MM.1S (cell line): ENCODE data around the gene AKAP9.
"Not testable (repeated sequence)": the region's sequence is repeated elsewhere in the genome, so short reads cannot be mapped to it uniquely, and the experiment has no call there.

Experiments used
- DNase-seq: peaks from one replicate; pipeline ENCODE4 v3.0.0-alpha.2; 2015
- H2AFZ ChIP-seq: fragments of 300-600 bp; sonication (generic); 2 replicates; pipeline ENCODE4 v1.6.0; 2016; ENCODE audit warnings: antibody characterized with exemption, low read length
- H3F3A ChIP-seq: fragments of 300-600 bp; sonication (generic); 2 replicates; pipeline ENCODE4 v1.6.1; 2016; ENCODE audit warnings: mild to moderate bottlenecking, antibody characterized with exemption, low read length, moderate library complexity, mixed read lengths; ENCODE audit not compliant: insufficient read depth
- H3K27ac ChIP-seq: fragments of 300-600 bp; sonication (generic); 2 replicates; pipeline ENCODE4 v1.5.1; 2016; ENCODE audit warnings: mild to moderate bottlenecking, low read length
- H3K27me3 ChIP-seq: fragments of 300-600 bp; sonication (generic); replicated peaks from 2 replicates; pipeline ENCODE4 v1.6.0; 2016; ENCODE audit warnings: low read length; ENCODE audit not compliant: insufficient read depth
- H3K36me3 ChIP-seq: fragments of 300-600 bp; sonication (generic); replicated peaks from 2 replicates; pipeline ENCODE4 v1.6.1; 2016; ENCODE audit warnings: mild to moderate bottlenecking, low read length, mixed read lengths; ENCODE audit not compliant: insufficient read depth
- H3K4me1 ChIP-seq: fragments of 300-600 bp; sonication (generic); 2 replicates; pipeline ENCODE4 v1.6.1; 2016; ENCODE audit warnings: low read length, mixed read lengths
- H3K4me2 ChIP-seq: fragments of 300-600 bp; sonication (generic); 2 replicates; pipeline ENCODE4 v1.6.0; 2016; ENCODE audit warnings: low read depth, low read length
- H3K4me3 ChIP-seq: fragments of 300-600 bp; sonication (generic); 2 replicates; pipeline ENCODE4 v1.5.1; 2016; ENCODE audit warnings: low read length, mixed read lengths
- H3K79me2 ChIP-seq: fragments of 300-600 bp; sonication (generic); 2 replicates; pipeline ENCODE4 v1.6.1; 2016; ENCODE audit warnings: mixed run types, low read length, mixed read lengths
- H3K9ac ChIP-seq: fragments of 300-600 bp; sonication (generic); 2 replicates; pipeline ENCODE4 v1.6.1; 2016; ENCODE audit warnings: low read length, mixed read lengths
- H3K9me2 ChIP-seq: fragments of 300-600 bp; sonication (generic); replicated peaks from 2 replicates; pipeline ENCODE4 v1.6.1; 2016; ENCODE audit warnings: mild to moderate bottlenecking, low read length, mixed read lengths; ENCODE audit not compliant: insufficient read depth
- H3K9me3 ChIP-seq: fragments of 300-600 bp; sonication (generic); replicated peaks from 2 replicates; pipeline ENCODE4 v1.6.1; 2016; ENCODE audit warnings: mild to moderate bottlenecking, low read length, mixed read lengths; ENCODE audit not compliant: insufficient read depth
- H4K20me1 ChIP-seq: fragments of 300-600 bp; sonication (generic); 2 replicates; pipeline ENCODE4 v1.6.1; 2016; ENCODE audit warnings: mild to moderate bottlenecking, low read length, moderate library complexity, mixed read lengths; ENCODE audit not compliant: insufficient read depth
- EZH2 ChIP-seq: fragments of 300-600 bp; sonication (generic); optimal IDR thresholded peaks from 2 replicates; pipeline ENCODE3; 2017; ENCODE audit warnings: low read depth, mild to moderate bottlenecking, antibody characterized with exemption, low read length, mixed read lengths
- EZH2phosphoT487 ChIP-seq: fragments of 300-600 bp; sonication (generic); IDR thresholded peaks from 2 replicates; pipeline ENCODE4 v1.6.1; 2018; ENCODE audit warnings: antibody characterized with exemption, low read length
- TF ChIP-seq, protein P1 (sequence below): fragments of 300-600 bp; sonication (generic); IDR thresholded peaks from 2 replicates; pipeline ENCODE4 v1.5.1; 2016; ENCODE audit warnings: antibody characterized with exemption, low read length, mixed read lengths

AKAP9 gene

DNA sequence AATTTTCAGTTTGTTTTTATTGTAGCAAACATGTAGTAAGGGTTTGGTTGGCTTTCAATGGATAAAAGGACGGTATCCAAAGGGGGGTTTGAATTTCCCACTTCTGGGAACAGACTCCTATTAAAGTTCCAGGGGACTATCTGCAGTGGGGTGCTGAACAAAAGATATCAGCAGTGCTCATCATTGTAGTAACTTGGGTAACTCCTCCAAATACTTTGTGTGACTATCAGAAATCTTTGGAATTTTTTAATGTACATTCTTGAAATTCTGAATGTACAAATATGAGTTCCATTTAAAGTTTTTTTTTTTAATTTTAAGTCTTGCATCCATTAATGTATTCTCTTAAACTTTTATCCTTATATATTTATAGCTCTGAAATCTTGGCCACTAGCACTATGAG, 151.5 kb downstream of the AKAP9 start:
- TF ChIP-seq, protein P1, sequence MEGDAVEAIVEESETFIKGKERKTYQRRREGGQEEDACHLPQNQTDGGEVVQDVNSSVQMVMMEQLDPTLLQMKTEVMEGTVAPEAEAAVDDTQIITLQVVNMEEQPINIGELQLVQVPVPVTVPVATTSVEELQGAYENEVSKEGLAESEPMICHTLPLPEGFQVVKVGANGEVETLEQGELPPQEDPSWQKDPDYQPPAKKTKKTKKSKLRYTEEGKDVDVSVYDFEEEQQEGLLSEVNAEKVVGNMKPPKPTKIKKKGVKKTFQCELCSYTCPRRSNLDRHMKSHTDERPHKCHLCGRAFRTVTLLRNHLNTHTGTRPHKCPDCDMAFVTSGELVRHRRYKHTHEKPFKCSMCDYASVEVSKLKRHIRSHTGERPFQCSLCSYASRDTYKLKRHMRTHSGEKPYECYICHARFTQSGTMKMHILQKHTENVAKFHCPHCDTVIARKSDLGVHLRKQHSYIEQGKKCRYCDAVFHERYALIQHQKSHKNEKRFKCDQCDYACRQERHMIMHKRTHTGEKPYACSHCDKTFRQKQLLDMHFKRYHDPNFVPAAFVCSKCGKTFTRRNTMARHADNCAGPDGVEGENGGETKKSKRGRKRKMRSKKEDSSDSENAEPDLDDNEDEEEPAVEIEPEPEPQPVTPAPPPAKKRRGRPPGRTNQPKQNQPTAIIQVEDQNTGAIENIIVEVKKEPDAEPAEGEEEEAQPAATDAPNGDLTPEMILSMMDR = no peak
- H3K36me3 ChIP-seq = no peaks in the 10 kb centered on the region; the same call in 1 of the 2 replicates

DNA sequence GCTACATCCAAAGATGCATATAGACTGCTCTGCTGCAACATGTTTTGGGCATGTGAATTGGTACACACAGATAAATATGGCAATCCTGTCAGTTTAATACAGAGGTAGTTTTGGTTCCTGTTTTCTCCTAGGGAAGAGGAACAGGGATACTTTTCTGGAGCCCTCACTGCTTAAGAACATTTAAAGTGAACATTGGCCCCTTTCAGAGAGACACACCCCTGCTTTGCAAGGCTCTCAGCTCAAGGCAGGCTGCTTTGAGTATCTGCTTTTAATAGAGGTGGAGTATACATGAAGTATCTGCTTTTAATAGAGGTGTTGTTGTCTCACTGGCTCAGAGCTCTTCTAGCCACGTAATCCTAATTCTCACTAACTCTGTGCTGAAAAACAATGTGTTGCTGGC, 154.7 kb downstream of the AKAP9 start:
- H2AFZ ChIP-seq = no peak overlapping the region
- H3K79me2 ChIP-seq = no peaks in the 10 kb centered on the region
- no peak overlapping the region for H3K4me3 ChIP-seq
- H3F3A ChIP-seq = no peaks in the 10 kb centered on the region
- no peak overlapping the region for H3K9ac ChIP-seq
- TF ChIP-seq, protein P1 = no peak
- TF ChIP-seq EZH2 (no peak), EZH2phosphoT487 (no peak)
- H3K36me3 ChIP-seq = peaks cover 3% of the 10 kb centered on the region; the same call in 1 of the 2 replicates
- no peaks in the 10 kb centered on the region for H3K9me3 ChIP-seq
- no peaks in the 10 kb centered on the region for H3K27me3 ChIP-seq
- H3K9me2 ChIP-seq = no peaks in the 10 kb centered on the region
- H3K4me1 ChIP-seq = no peaks in the 10 kb centered on the region
- no peak for DNase-seq
- no peaks in the 10 kb centered on the region for H4K20me1 ChIP-seq
- no peak overlapping the region for H3K4me2 ChIP-seq
- no peak overlapping the region for H3K27ac ChIP-seq

More for the DNA sequence above, 151.5 kb downstream of the AKAP9 start:
- Histone ChIP-seq H3K27ac (no peak overlapping the region), H3K27me3 (no peaks in the 10 kb centered on the region), H3K9ac (no peak overlapping the region), H3K4me2 (no peak overlapping the region), H3K4me1 (no peaks in the 10 kb centered on the region), H3K4me3 (no peak overlapping the region), H3K9me2 (no peaks in the 10 kb centered on the region), H3K79me2 (no peaks in the 10 kb centered on the region), H2AFZ (no peak overlapping the region), H3F3A (no peaks in the 10 kb centered on the region), H3K9me3 (no peaks in the 10 kb centered on the region), H4K20me1 (no peaks in the 10 kb centered on the region)
- DNase-seq = no peak

DNA sequence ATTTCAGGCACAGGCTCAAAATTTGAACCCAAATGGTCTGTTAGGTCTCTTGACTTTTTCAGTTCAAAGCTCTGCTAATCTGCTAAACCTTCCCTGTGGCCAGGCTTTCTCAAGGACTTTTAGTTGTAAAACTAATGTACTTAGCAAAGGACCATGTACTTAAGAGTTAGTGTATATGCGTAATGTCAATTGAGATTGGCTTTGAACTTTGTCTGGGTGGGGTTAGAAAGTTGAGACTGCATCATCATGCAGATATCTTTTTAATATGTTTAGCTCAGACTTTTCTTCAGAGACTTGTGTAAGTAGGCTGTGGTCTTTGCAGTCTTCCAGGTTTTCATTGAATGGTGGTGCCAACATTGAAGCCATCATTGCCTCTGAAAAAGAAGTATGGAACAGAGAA, 159.9 kb downstream of the AKAP9 start:
- H3K27ac ChIP-seq = no peak overlapping the region
- H4K20me1 ChIP-seq = no peaks in the 10 kb centered on the region
- H3F3A ChIP-seq = no peaks in the 10 kb centered on the region
- no peaks in the 10 kb centered on the region for H3K4me1 ChIP-seq
- H3K4me3 ChIP-seq = no peak overlapping the region
- no peak overlapping the region for H2AFZ ChIP-seq
- H3K79me2 ChIP-seq = no peaks in the 10 kb centered on the region
- peaks cover 3% of the 10 kb centered on the region; the same call in 1 of the 2 replicates for H3K36me3 ChIP-seq
- TF ChIP-seq EZH2phosphoT487 (no peak), EZH2 (no peak)
- TF ChIP-seq, protein P1 = no peak
- no peak overlapping the region for H3K4me2 ChIP-seq
- H3K9me3 ChIP-seq = no peaks in the 10 kb centered on the region
- H3K27me3 ChIP-seq = no peaks in the 10 kb centered on the region
- H3K9ac ChIP-seq = no peak overlapping the region
- no peaks in the 10 kb centered on the region for H3K9me2 ChIP-seq
- DNase-seq = no peak

DNA sequence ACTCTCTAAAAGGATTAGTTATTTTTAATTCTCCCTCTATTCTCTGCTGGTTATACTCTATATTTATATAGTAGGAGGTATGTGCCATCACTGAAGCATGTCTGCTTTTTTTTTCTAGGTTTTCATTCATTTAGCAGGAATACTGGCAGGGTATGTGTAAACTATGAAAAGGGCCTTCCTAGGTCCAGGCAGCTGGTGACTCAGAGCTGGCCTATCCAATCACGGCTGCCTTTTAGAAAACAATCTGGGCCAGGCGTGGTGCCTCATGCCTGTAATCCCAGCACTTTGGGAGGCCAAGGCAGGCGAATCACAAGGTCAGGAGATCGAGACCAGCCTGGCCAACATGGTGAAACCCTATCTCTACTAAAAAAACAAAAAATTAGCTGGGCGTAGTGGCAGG, 162.2 kb downstream of the AKAP9 start:
- not testable (repeated sequence) for DNase-seq, H3K36me3 ChIP-seq, H3K27ac ChIP-seq, H3K4me1 ChIP-seq, H3K9me2 ChIP-seq, H3K9me3 ChIP-seq, H3K27me3 ChIP-seq, H2AFZ ChIP-seq, H4K20me1 ChIP-seq, H3K4me3 ChIP-seq, H3K4me2 ChIP-seq, H3K79me2 ChIP-seq, H3F3A ChIP-seq, H3K9ac ChIP-seq
